Lung (tissue), 12 donors: ENCODE results near the gene ETV6. TPM values are rescaled to one million over a fixed set of nuclear protein-coding genes. Genes with fewer than 3 reads are reported as not detected.

Experiments used
- ATAC-seq: fragments of 200-7000 bp; cut with Tn5 transposase; one replicate; pipeline ENCODE4 v1.9.1; 2020; ENCODE audit warnings: moderate number of reproducible peaks; ENCODE audit not compliant: insufficient read depth, low FRiP score
- DNase-seq, 3 donors: peaks; one replicate each; pipeline ENCODE4 v3.0.0-alpha.2; 2013 to 2017
- H3K27ac ChIP-seq, 2 donors: one replicate each; pipeline ENCODE4 v1.5.1; 2013; ENCODE audit warnings: mild to moderate bottlenecking in 2 of 2, moderate library complexity in 2 of 2, control low read depth in 1 of 2, inconsistent platforms in 1 of 2, low read depth in 1 of 2, low read length in 1 of 2
- H3K27me3 ChIP-seq, 3 donors: one replicate each; pipeline ENCODE4 v1.5.1; 2013; ENCODE audit warnings: low read length in 2 of 3; ENCODE audit not compliant: control insufficient read depth in 3 of 3, insufficient read depth in 3 of 3
- H3K36me3 ChIP-seq, 4 donors: one replicate each; pipeline ENCODE4 v1.5.1; 2013; ENCODE audit warnings: low read length in 4 of 4, mild to moderate bottlenecking in 1 of 4, moderate library complexity in 1 of 4; ENCODE audit not compliant: control insufficient read depth in 4 of 4, insufficient read depth in 4 of 4
- H3K4me1 ChIP-seq, 5 donors: one replicate each; pipeline ENCODE4 v1.5.1; 2013; ENCODE audit warnings: low read length in 5 of 5, mild to moderate bottlenecking in 2 of 5, moderate library complexity in 1 of 5; ENCODE audit not compliant: control insufficient read depth in 5 of 5, insufficient read depth in 5 of 5
- H3K4me3 ChIP-seq: one replicate; pipeline ENCODE4 v1.5.1; 2013; ENCODE audit warnings: mild to moderate bottlenecking, control low read depth, moderate library complexity
- H3K9ac ChIP-seq, 2 donors: one replicate each; pipeline ENCODE4 v1.5.1; 2013; ENCODE audit warnings: low read length in 2 of 2, control low read depth in 1 of 2; ENCODE audit not compliant: insufficient read depth in 1 of 2
- H3K9me3 ChIP-seq, 4 donors: one replicate each; pipeline ENCODE4 v1.5.1; 2013; ENCODE audit warnings: low read length in 3 of 4, mild to moderate bottlenecking in 1 of 4, moderate library complexity in 1 of 4; ENCODE audit not compliant: control insufficient read depth in 4 of 4, insufficient read depth in 3 of 4
- WGBS, 2 donors: extraction: QIAGEN DNeasy Blood & Tissue Kit; methylation state at CpG; one replicate each; pipeline ENCODE4 v1.1.7; 2013; 5-methylcytosine and 5-hydroxymethylcytosine counted together
- polyA plus RNA-seq, 2 donors: library from polyadenylated mRNA; stranded (reverse); fragments of 200-250 nt; gene quantifications; one replicate each; pipeline ENCODE4 v1.2.1, GENCODE V29; 2013
- total RNA-seq, 2 donors: library from RNA; depleted of rRNA in 1 of 2; stranded (reverse); fragments of >200 nt in 1 of 2; gene quantifications; one replicate each; pipeline ENCODE4 v1.2.1, GENCODE V29; 2014 to 2021
- TF ChIP-seq, protein P1 (sequence below): IDR thresholded peaks from 2 replicates; pipeline ENCODE4 v1.5.1; 2012; ENCODE audit warnings: mild to moderate bottlenecking; ENCODE audit errors: control extremely low read depth, extremely low read depth
- donor health status: control.
- donor health status: control.
- donor health status: Bipolar disorder and iron deficiency.
- donor health status: healthy.
- donor health status: DM: yes; HTN: yes; CAD: no.

The ETV6 gene
- total and polyA plus RNA-seq, 4 donors, result 8.6 to 45.7 (median 13.6) TPM

- Histone ChIP-seq H3K27me3 (no peaks in the 10 kb centered on the region), H3K27ac (no peak overlapping the region), H3K9me3 (no peaks in the 10 kb centered on the region), H3K36me3 (no peaks in the 10 kb centered on the region), H3K4me1 (peaks cover 7 to 29% (median 20%) of the 10 kb centered on the region in 5 donors), H3K9ac (no peak overlapping the region), H3K4me3 (no peak overlapping the region)
- no peak for ATAC-seq
- WGBS, 2 donors, result 30 to 49% methylated on average over 6 of the region's 6 CpGs
- TF ChIP-seq, protein P1, sequence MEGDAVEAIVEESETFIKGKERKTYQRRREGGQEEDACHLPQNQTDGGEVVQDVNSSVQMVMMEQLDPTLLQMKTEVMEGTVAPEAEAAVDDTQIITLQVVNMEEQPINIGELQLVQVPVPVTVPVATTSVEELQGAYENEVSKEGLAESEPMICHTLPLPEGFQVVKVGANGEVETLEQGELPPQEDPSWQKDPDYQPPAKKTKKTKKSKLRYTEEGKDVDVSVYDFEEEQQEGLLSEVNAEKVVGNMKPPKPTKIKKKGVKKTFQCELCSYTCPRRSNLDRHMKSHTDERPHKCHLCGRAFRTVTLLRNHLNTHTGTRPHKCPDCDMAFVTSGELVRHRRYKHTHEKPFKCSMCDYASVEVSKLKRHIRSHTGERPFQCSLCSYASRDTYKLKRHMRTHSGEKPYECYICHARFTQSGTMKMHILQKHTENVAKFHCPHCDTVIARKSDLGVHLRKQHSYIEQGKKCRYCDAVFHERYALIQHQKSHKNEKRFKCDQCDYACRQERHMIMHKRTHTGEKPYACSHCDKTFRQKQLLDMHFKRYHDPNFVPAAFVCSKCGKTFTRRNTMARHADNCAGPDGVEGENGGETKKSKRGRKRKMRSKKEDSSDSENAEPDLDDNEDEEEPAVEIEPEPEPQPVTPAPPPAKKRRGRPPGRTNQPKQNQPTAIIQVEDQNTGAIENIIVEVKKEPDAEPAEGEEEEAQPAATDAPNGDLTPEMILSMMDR, result no peak
- peak in 1 of 3 donors; percentile 44 for DNase-seq
These were observed 19.1 kb downstream of the ETV6 start for GRCh38 chr12:11668611-11669010.

DNA sequence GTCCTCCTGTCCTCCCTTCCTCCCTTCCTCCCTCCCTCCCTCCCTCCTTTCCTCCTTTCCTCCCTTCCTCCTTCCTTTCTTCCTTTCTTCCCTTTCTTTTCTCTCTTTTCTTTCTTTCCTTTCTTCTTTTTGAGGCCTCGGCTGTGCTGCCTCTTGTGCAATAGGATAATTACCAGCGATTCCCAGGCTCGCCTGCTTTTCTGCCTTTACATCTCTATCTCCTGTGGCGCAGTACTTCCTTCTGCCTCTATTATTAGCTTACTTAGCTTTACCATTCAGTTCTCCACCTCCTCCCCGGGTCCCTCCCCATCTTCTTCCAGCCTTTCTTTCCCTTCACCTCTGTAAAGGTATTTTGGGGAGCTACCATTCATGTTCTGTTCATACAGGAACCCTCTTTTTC, 19.9 kb downstream of the ETV6 start:
- ATAC-seq, result no peak
- TF ChIP-seq, protein P1, result no peak
- no peak overlapping the region for H3K9ac ChIP-seq
- no peaks in the 10 kb centered on the region for H3K27me3 ChIP-seq
- H3K36me3 ChIP-seq, result no peaks in the 10 kb centered on the region
- peaks cover 14 to 33% (median 22%) of the 10 kb centered on the region in 5 donors for H3K4me1 ChIP-seq
- DNase-seq, result peak in 2 of 3 donors; percentile 57 to 73
- no peak overlapping the region for H3K27ac ChIP-seq
- 19 to 63% methylated on average over 4 to 5 of the region's 5 CpGs for WGBS, 2 donors
- no peak overlapping the region for H3K4me3 ChIP-seq
- no peaks in the 10 kb centered on the region for H3K9me3 ChIP-seq

- peaks cover 21 to 54% (median 25%) of the 10 kb centered on the region in 5 donors for H3K4me1 ChIP-seq
- ATAC-seq (no peak), DNase-seq (peak in 1 of 3 donors; percentile 29)
- no peaks in the 10 kb centered on the region for H3K36me3 ChIP-seq
- TF ChIP-seq, protein P1, result no peak
- peak overlapping the region in 1 of 2 donors; percentile 9 for H3K27ac ChIP-seq
- H3K9me3 ChIP-seq, result no peaks in the 10 kb centered on the region
- H3K4me3 ChIP-seq, result no peak overlapping the region
- H3K9ac ChIP-seq, result peak overlapping the region in 1 of 2 donors; percentile 6
- WGBS, 2 donors, result 49 to 67% methylated on average over 18 of the region's 18 CpGs
- no peaks in the 10 kb centered on the region for H3K27me3 ChIP-seq
These were observed 23.1 kb downstream of the ETV6 start for GRCh38 chr12:11672256-11673191.
